Karpas-422 (cell line): Measurements from ENCODE around the gene PYHIN1. TPM values are rescaled to one million over a fixed set of nuclear protein-coding genes. Genes with fewer than 3 reads are reported as not detected.

Experiments
- DNase-seq: peaks from one replicate; pipeline ENCODE4 v3.0.0-alpha.2; 2015
- H2AFZ ChIP-seq: fragments of 200-600 bp; sonication (generic); 2 replicates; pipeline ENCODE4 v1.6.1; 2014; ENCODE audit warnings: antibody characterized with exemption, low read length, mixed read lengths
- H3K27ac ChIP-seq: fragments of 200-600 bp; sonication (generic); 2 replicates; pipeline ENCODE4 v1.5.1; 2014; ENCODE audit warnings: mild to moderate bottlenecking, low read length, moderate library complexity
- H3K27me3 ChIP-seq: fragments of 200-600 bp; sonication (generic); 2 replicates; pipeline ENCODE4 v1.6.1; 2014; ENCODE audit warnings: low read length, mixed read lengths
- H3K36me3 ChIP-seq: fragments of 200-600 bp; sonication (generic); 2 replicates; pipeline ENCODE4 v1.6.1; 2014; ENCODE audit warnings: low read length, mixed read lengths; ENCODE audit not compliant: insufficient read depth
- H3K4me1 ChIP-seq: fragments of 200-600 bp; sonication (generic); 2 replicates; pipeline ENCODE4 v1.6.1; 2014; ENCODE audit warnings: mild to moderate bottlenecking, low read length, mixed read lengths
- H3K4me2 ChIP-seq: fragments of 200-600 bp; sonication (generic); 2 replicates; pipeline ENCODE4 v1.6.1; 2014; ENCODE audit warnings: low read length, low read depth, mild to moderate bottlenecking; ENCODE audit not compliant: poor library complexity, severe bottlenecking
- H3K4me3 ChIP-seq: fragments of 200-600 bp; sonication (generic); 2 replicates; pipeline ENCODE4 v1.5.1; 2014; ENCODE audit warnings: mild to moderate bottlenecking, antibody characterized with exemption, low read length, mixed read lengths
- H3K79me2 ChIP-seq: fragments of 200-600 bp; sonication (generic); 2 replicates; pipeline ENCODE4 v1.6.1; 2014; ENCODE audit warnings: mild to moderate bottlenecking, low read length, mixed read lengths
- H3K9ac ChIP-seq: fragments of 200-600 bp; sonication (generic); 2 replicates; pipeline ENCODE4 v1.6.0; 2014; ENCODE audit warnings: low read length
- H3K9me2 ChIP-seq: fragments of 200-600 bp; sonication (generic), shearing (Covaris generic); replicated peaks from 2 replicates; pipeline ENCODE4 v1.6.0; 2014; ENCODE audit warnings: mild to moderate bottlenecking, low read length, moderate library complexity; ENCODE audit not compliant: insufficient read depth
- H3K9me3 ChIP-seq: fragments of 300-700, 200-600 bp; sonication (generic); 2 replicates; pipeline ENCODE4 v1.6.1; 2014; ENCODE audit warnings: low read length, mixed read lengths
- H4K20me1 ChIP-seq: fragments of 200-600 bp; sonication (generic); 2 replicates; pipeline ENCODE4 v1.6.1; 2014; ENCODE audit warnings: mild to moderate bottlenecking, antibody characterized with exemption, low read length, low read depth; ENCODE audit not compliant: insufficient read depth
- total RNA-seq: library from RNA; depleted of rRNA; stranded (reverse); fragments of >200 nt; shearing (Covaris generic); gene quantifications from 2 replicates; pipeline ENCODE4 v1.2.3, GENCODE V29; 2014; ENCODE audit warnings: low replicate concordance

PYHIN1 gene
- total RNA-seq, 1 experiment from 2014 or later = not detected

- no peak overlapping the region for H3K27ac ChIP-seq
- no peaks in the 10 kb centered on the region for H3K36me3 ChIP-seq
- no peaks in the 10 kb centered on the region for H3K9me3 ChIP-seq
- H3K9ac ChIP-seq = no peak overlapping the region
- no peaks in the 10 kb centered on the region for H3K27me3 ChIP-seq
- no peak overlapping the region for H3K4me3 ChIP-seq
- no peaks in the 10 kb centered on the region for H4K20me1 ChIP-seq
- no peaks in the 10 kb centered on the region for H3K4me1 ChIP-seq
- no peak overlapping the region for H2AFZ ChIP-seq
- no peaks in the 10 kb centered on the region for H3K9me2 ChIP-seq
- no peak overlapping the region for H3K4me2 ChIP-seq
- H3K79me2 ChIP-seq = no peaks in the 10 kb centered on the region
- DNase-seq = no peak
Observed at GRCh38 chr1:158961178-158961577, 29.8 kb downstream of the PYHIN1 start.

GRCh38 chr1:158962983-158963382 lies 31.6 kb downstream of the PYHIN1 start:
- Histone ChIP-seq H3K79me2 (no peaks in the 10 kb centered on the region), H3K27ac (no peak overlapping the region), H3K9ac (no peak overlapping the region), H3K9me3 (no peaks in the 10 kb centered on the region), H3K27me3 (no peaks in the 10 kb centered on the region), H2AFZ (no peak overlapping the region), H3K4me3 (no peak overlapping the region), H3K36me3 (no peaks in the 10 kb centered on the region), H3K9me2 (no peaks in the 10 kb centered on the region), H3K4me2 (no peak overlapping the region), H4K20me1 (no peaks in the 10 kb centered on the region), H3K4me1 (no peaks in the 10 kb centered on the region)
- DNase-seq = no peak

- Histone ChIP-seq H3K4me3 (no peak overlapping the region), H3K4me2 (no peak overlapping the region), H3K27ac (no peak overlapping the region), H3K9me2 (no peaks in the 10 kb centered on the region), H3K9ac (no peak overlapping the region), H3K36me3 (no peaks in the 10 kb centered on the region), H4K20me1 (no peaks in the 10 kb centered on the region), H2AFZ (no peak overlapping the region), H3K4me1 (no peaks in the 10 kb centered on the region), H3K9me3 (no peaks in the 10 kb centered on the region), H3K79me2 (no peaks in the 10 kb centered on the region), H3K27me3 (no peaks in the 10 kb centered on the region)
- no peak for DNase-seq
Observed at GRCh38 chr1:158969166-158969565, 37.8 kb downstream of the PYHIN1 start.

GRCh38 chr1:158969855-158970254 lies 38.5 kb downstream of the PYHIN1 start:
- H3K4me2 ChIP-seq = no peak overlapping the region
- H3K27ac ChIP-seq = no peak overlapping the region
- no peak overlapping the region for H3K4me3 ChIP-seq
- H3K9me3 ChIP-seq = no peaks in the 10 kb centered on the region
- H3K36me3 ChIP-seq = no peaks in the 10 kb centered on the region
- H2AFZ ChIP-seq = no peak overlapping the region
- H3K4me1 ChIP-seq = no peaks in the 10 kb centered on the region
- H3K27me3 ChIP-seq = no peaks in the 10 kb centered on the region
- no peaks in the 10 kb centered on the region for H4K20me1 ChIP-seq
- no peak overlapping the region for H3K9ac ChIP-seq
- no peaks in the 10 kb centered on the region for H3K79me2 ChIP-seq
- no peaks in the 10 kb centered on the region for H3K9me2 ChIP-seq
- no peak for DNase-seq

- H3K9me3 ChIP-seq = no peaks in the 10 kb centered on the region
- DNase-seq = peak; percentile 48
- H3K9ac ChIP-seq = no peak overlapping the region
- H2AFZ ChIP-seq = no peak overlapping the region
- H3K79me2 ChIP-seq = no peaks in the 10 kb centered on the region
- H3K4me3 ChIP-seq = no peak overlapping the region
- H3K36me3 ChIP-seq = no peaks in the 10 kb centered on the region
- H3K4me1 ChIP-seq = no peaks in the 10 kb centered on the region
- H3K27me3 ChIP-seq = no peaks in the 10 kb centered on the region
- H3K9me2 ChIP-seq = no peaks in the 10 kb centered on the region
- H4K20me1 ChIP-seq = no peaks in the 10 kb centered on the region
- no peak overlapping the region for H3K27ac ChIP-seq
- no peak overlapping the region for H3K4me2 ChIP-seq
Observed at GRCh38 chr1:158972841-158973240, 41.5 kb downstream of the PYHIN1 start.

- Histone ChIP-seq H4K20me1 (no peaks in the 10 kb centered on the region), H3K36me3 (no peaks in the 10 kb centered on the region), H3K4me2 (no peak overlapping the region), H2AFZ (no peak overlapping the region), H3K4me1 (no peaks in the 10 kb centered on the region), H3K27ac (no peak overlapping the region), H3K9ac (no peak overlapping the region), H3K27me3 (no peaks in the 10 kb centered on the region), H3K79me2 (no peaks in the 10 kb centered on the region), H3K9me2 (no peaks in the 10 kb centered on the region), H3K4me3 (no peak overlapping the region), H3K9me3 (no peaks in the 10 kb centered on the region)
- DNase-seq = no peak
Observed at GRCh38 chr1:158976219-158976618, 44.9 kb downstream of the PYHIN1 start.

GRCh38 chr1:158978730-158979129 lies 47.4 kb downstream of the PYHIN1 start:
- Histone ChIP-seq H3K9ac (no peak overlapping the region), H2AFZ (no peak overlapping the region), H3K4me3 (no peak overlapping the region), H3K4me2 (no peak overlapping the region), H3K9me2 (no peaks in the 10 kb centered on the region), H4K20me1 (no peaks in the 10 kb centered on the region), H3K79me2 (no peaks in the 10 kb centered on the region), H3K36me3 (no peaks in the 10 kb centered on the region), H3K4me1 (no peaks in the 10 kb centered on the region), H3K27me3 (no peaks in the 10 kb centered on the region), H3K27ac (no peak overlapping the region), H3K9me3 (no peaks in the 10 kb centered on the region)
- no peak for DNase-seq

GRCh38 chr1:158979229-158979628 lies 47.9 kb downstream of the PYHIN1 start:
- no peak overlapping the region for H3K27ac ChIP-seq

GRCh38 chr1:158983235-158983634 lies 51.9 kb downstream of the PYHIN1 start:
- Histone ChIP-seq H3K9me2 (no peaks in the 10 kb centered on the region), H3K9me3 (no peaks in the 10 kb centered on the region), H3K4me2 (no peak overlapping the region), H3K4me1 (no peaks in the 10 kb centered on the region), H3K27ac (no peak overlapping the region), H3K79me2 (no peaks in the 10 kb centered on the region), H3K4me3 (no peak overlapping the region), H3K9ac (no peak overlapping the region), H4K20me1 (no peaks in the 10 kb centered on the region), H2AFZ (no peak overlapping the region), H3K27me3 (no peaks in the 10 kb centered on the region), H3K36me3 (no peaks in the 10 kb centered on the region)
- no peak for DNase-seq

More at GRCh38 chr1:158979229-158979628, 47.9 kb downstream of the PYHIN1 start:
- H3K4me1 ChIP-seq = no peaks in the 10 kb centered on the region
- no peaks in the 10 kb centered on the region for H3K79me2 ChIP-seq
- H3K9me3 ChIP-seq = no peaks in the 10 kb centered on the region
- no peaks in the 10 kb centered on the region for H3K27me3 ChIP-seq
- no peaks in the 10 kb centered on the region for H4K20me1 ChIP-seq
- H3K4me3 ChIP-seq = no peak overlapping the region
- H3K4me2 ChIP-seq = no peak overlapping the region
- H3K36me3 ChIP-seq = no peaks in the 10 kb centered on the region
- H2AFZ ChIP-seq = no peak overlapping the region
- H3K9me2 ChIP-seq = no peaks in the 10 kb centered on the region
- DNase-seq = no peak
- no peak overlapping the region for H3K9ac ChIP-seq
